GM10248 (cell line): ENCODE measurements around the gene TMEM145.

Source experiments
- CTCF ChIA-PET: fragments of 300-600 bp; sonication (Branson Sonifier 250); formaldehyde crosslinking; extraction: SDS; loops from one replicate; lab custom pipeline; 2021; ENCODE audit warnings: antibody characterized with exemption; lab: Yijun Ruan, JAX
- POLR2A ChIA-PET: fragments of 350-650 bp; sonication (Branson Sonifier 250); formaldehyde crosslinking; extraction: SDS; loops from one replicate; lab custom pipeline; 2020; ENCODE audit warnings: antibody characterized with exemption; lab: Yijun Ruan, JAX
- DNase-seq: peaks from one replicate; pipeline ENCODE4 v3.0.0; 2012; ENCODE audit errors: extremely low spot score
- TF ChIP-seq, protein P1 (sequence below): IDR thresholded peaks from 2 replicates; pipeline ENCODE4 v1.5.1; 2012; ENCODE audit warnings: mild to moderate bottlenecking, low read depth; ENCODE audit errors: extremely low read depth, missing control alignments, control extremely low read depth

The TMEM145 gene

DNA sequence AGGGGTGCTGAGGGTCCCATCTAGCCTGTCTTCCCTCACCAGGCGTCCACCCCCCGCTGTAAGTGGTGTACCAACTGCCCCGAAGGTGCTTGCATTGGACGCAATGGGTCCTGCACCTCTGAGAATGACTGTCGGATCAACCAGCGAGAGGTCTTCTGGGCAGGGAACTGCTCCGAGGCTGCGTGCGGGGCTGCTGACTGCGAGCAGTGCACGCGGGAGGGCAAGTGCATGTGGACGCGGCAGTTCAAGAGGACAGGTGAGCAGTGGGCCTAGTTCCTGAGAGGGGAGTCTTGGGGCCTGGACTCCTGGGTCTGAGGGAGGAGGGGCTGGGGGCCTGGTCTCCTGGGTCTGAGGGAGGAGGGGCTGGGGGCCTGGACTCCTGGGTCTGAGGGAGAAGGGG is 49.2 kb downstream of the TMEM145 start:
- no peak for DNase-seq
- TF ChIP-seq, protein P1, sequence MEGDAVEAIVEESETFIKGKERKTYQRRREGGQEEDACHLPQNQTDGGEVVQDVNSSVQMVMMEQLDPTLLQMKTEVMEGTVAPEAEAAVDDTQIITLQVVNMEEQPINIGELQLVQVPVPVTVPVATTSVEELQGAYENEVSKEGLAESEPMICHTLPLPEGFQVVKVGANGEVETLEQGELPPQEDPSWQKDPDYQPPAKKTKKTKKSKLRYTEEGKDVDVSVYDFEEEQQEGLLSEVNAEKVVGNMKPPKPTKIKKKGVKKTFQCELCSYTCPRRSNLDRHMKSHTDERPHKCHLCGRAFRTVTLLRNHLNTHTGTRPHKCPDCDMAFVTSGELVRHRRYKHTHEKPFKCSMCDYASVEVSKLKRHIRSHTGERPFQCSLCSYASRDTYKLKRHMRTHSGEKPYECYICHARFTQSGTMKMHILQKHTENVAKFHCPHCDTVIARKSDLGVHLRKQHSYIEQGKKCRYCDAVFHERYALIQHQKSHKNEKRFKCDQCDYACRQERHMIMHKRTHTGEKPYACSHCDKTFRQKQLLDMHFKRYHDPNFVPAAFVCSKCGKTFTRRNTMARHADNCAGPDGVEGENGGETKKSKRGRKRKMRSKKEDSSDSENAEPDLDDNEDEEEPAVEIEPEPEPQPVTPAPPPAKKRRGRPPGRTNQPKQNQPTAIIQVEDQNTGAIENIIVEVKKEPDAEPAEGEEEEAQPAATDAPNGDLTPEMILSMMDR = no peak
- ChIA-PET POLR2A (no interaction called here), CTCF (no interaction called here)

DNA sequence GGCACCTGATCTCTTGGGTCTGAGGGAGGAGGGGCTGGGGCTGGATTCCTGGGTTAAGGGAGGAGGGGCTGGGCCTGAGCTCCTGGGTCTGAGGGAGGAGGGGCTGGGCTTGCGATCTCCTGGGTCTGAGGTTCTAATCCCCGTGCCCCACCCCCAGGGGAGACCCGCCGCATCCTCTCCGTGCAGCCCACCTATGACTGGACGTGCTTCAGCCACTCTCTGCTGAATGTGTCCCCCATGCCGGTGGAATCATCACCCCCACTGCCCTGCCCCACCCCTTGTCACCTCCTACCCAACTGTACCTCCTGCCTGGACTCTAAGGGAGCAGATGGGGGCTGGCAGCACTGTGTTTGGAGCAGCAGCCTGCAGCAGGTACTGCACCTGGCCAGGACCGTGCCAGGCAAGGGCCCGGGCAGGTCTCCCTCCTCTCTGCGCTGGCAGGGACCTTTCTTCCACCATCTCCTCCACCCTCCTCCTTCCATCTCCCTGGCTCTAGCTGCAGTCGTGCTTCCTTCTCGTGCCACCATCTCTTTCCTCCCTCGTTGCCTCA is 49.9 kb downstream of the TMEM145 start:
- POLR2A ChIA-PET = no interaction called here
- CTCF ChIA-PET = no interaction called here
- no peak for DNase-seq
- TF ChIP-seq, protein P1 = no peak

DNA sequence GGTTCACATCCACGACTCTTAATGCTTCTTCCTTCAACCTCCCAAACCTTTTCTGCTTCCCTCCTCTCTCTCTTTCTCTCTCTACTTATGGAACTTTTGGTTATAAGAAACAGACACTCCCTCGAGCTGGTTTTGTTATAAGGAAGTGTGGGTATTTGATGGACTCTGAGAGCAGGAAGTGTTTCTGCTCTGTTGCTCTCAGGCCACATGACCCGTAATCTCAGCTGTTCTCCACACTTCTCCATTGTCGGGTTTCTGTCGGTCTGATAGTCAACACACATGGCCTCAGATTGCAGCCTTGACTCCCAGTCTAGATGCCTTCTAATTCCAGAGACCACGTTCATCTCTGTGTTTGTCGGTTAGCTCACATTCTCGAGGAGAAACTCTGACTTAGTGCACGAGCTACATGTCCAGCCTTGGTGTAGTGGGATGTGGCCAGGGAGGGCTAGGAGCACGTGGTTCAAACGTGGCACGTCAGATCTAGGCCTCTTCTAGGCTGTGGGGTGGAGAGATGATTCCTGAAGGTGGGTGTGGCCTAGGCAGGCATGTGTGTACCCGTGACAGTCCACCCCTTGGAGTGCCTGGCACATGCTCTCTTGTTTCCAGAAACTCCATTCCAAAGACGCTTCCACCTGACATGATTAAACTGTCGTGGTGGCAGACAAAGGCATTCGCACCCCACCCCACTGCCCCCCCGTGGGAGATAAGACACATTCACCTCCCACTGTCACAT is 50.7 kb downstream of the TMEM145 start:
- peak; percentile 71 for DNase-seq
- TF ChIP-seq, protein P1 = no peak
- CTCF ChIA-PET = interaction anchor here (0.9 to 1.8 kb wide), 2 partner anchors 16 to 56 kb away, joined by 4 read pairs; no protein-coding TSS in a partner anchor
- POLR2A ChIA-PET = no interaction called here

DNA sequence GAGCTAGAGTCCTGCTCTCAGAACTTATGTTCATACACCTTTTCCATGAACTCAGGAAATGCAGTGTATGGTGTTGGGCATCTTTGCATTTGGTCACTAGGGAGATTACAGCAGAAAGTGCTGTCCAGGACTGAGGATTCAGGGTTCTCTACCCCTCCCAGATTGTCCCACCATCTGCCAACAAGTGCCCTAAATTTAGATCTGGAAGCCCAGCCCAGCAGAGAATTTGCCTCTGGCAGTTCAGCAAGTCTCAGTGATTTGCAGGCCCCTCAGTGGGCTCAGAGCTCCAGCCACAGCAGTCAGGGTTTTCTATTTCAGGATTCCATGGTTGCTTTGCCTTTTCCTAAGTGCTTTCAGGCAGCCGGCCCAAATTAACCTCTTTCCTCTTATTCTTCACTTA is 53.6 kb downstream of the TMEM145 start:
- POLR2A ChIA-PET = no interaction called here

DNA sequence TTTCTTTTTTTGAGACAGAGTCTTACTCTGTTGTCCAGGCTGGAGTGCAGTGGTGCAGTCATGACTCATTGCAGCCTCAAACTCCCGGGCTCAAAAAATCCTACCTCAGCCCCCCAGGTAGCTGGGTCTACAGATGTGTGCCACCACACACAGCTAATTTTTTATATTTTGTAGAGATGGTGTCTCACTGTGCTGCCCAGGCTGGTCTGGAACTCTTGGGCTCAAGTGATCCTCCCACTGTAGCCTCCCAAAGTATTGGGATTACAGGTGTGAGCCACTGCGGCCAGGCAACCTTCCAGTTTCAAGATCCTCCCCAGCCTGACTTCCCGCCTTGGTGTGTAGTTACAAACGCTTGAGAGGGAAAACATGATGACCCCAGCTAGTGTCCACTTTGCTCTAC is 54.8 kb downstream of the TMEM145 start:
- TF ChIP-seq, protein P1 = no peak
- DNase-seq = no peak
- ChIA-PET POLR2A (no interaction called here), CTCF (interaction anchor here (1.6 kb wide), 1 partner anchor 33 kb away, joined by 4 read pairs; no protein-coding TSS in a partner anchor)

More for the DNA sequence above, 53.6 kb downstream of the TMEM145 start:
- TF ChIP-seq, protein P1 = no peak
- CTCF ChIA-PET = no interaction called here
- no peak for DNase-seq

DNA sequence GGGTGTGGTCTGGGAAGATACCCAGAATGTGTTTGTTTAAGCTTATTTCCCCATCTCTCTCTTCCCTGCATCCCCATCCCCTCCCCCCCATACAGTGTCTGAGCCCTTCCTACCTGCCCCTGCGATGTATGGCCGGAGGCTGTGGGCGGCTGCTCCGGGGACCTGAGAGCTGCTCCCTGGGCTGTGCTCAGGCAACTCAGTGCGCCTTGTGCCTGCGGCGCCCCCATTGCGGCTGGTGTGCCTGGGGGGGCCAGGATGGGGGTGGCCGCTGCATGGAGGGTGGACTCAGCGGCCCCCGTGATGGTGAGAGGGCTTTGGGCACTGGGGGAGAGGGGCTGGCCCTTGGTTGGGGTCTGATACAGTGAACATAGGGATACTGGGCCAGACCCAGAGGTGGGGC is 55.3 kb downstream of the TMEM145 start:
- POLR2A ChIA-PET = interaction anchor here (0.7 kb wide), 1 partner anchor 323 kb away, joined by 4 read pairs; no protein-coding TSS in a partner anchor
- TF ChIP-seq, protein P1 = no peak
- no peak for DNase-seq
- CTCF ChIA-PET = interaction anchor here (1.6 kb wide), 1 partner anchor 33 kb away, joined by 4 read pairs; no protein-coding TSS in a partner anchor
